Activated CD8-positive, alpha-beta T cell treated with anti-CD3 and anti-CD28 coated beads for 36 hours (primary cell): ENCODE results near the gene SORCS2. TPM values are rescaled to one million over a fixed set of nuclear protein-coding genes. Genes with fewer than 3 reads are reported as not detected.

Experiments
- ATAC-seq: fragments of 200-7000 bp; cut with Tn5 transposase; one replicate; pipeline ENCODE4 v1.10.0; 2021; ENCODE audit warnings: mild to moderate bottlenecking, moderate library complexity
- CTCF ChIA-PET: fragments of 350-600 bp; sonication (Branson Sonifier 250); formaldehyde crosslinking; loops from one replicate; lab custom pipeline; 2021; ENCODE audit warnings: antibody characterized with exemption; lab: Charles Lee
- POLR2A ChIA-PET: fragments of 350-600 bp; sonication (Branson Sonifier 250); formaldehyde crosslinking; loops from one replicate; lab custom pipeline; 2021; ENCODE audit warnings: antibody characterized with exemption; lab: Charles Lee
- DNase-seq: peaks from one replicate; pipeline ENCODE4 v3.0.0-alpha.2; 2020
- H3K27ac Mint-ChIP-seq: one replicate; pipeline ENCODE4 v1.8.0; 2021; ENCODE audit warnings: mild to moderate bottlenecking, mixed read lengths
- H3K27me3 Mint-ChIP-seq: one replicate; pipeline ENCODE4 v1.8.0; 2021; ENCODE audit warnings: mixed read lengths
- H3K36me3 Mint-ChIP-seq: one replicate; pipeline ENCODE4 v1.8.0; 2021; ENCODE audit warnings: low read depth, mixed read lengths
- H3K4me1 Mint-ChIP-seq: one replicate; pipeline ENCODE4 v1.8.0; 2021; ENCODE audit warnings: low read depth, mixed read lengths
- H3K4me3 Mint-ChIP-seq: one replicate; pipeline ENCODE4 v1.8.0; 2021; ENCODE audit warnings: mild to moderate bottlenecking, moderate library complexity, mixed read lengths
- H3K9me3 Mint-ChIP-seq: one replicate; pipeline ENCODE4 v1.8.0; 2021; ENCODE audit warnings: mixed read lengths
- intact Hi-C: fragments of 100-400 bp; cut with micrococcal nuclease; formaldehyde crosslinking; loops from one replicate; pipeline ENCODE4 v1.10.0; 2022
- total RNA-seq, 2 experiments: library from RNA; stranded (reverse); gene quantifications; one replicate each; pipeline ENCODE4 v1.2.3, GENCODE V29; 2021
- TF ChIP-seq, protein P1 (sequence below): fragments of 200-600 bp; IDR thresholded peaks from one replicate; pipeline ENCODE4 v1.8.0; 2022; ENCODE audit warnings: antibody characterized with exemption, mild to moderate bottlenecking

SORCS2 gene
- total RNA-seq, 2 experiments from 2014 or later, result 0.05 TPM; not detected in 1

- POLR2A ChIA-PET, result no interaction called here
- no peaks in the 10 kb centered on the region for H3K4me1 Mint-ChIP-seq
- H3K36me3 Mint-ChIP-seq, result no peaks in the 10 kb centered on the region
- TF ChIP-seq, protein P1, sequence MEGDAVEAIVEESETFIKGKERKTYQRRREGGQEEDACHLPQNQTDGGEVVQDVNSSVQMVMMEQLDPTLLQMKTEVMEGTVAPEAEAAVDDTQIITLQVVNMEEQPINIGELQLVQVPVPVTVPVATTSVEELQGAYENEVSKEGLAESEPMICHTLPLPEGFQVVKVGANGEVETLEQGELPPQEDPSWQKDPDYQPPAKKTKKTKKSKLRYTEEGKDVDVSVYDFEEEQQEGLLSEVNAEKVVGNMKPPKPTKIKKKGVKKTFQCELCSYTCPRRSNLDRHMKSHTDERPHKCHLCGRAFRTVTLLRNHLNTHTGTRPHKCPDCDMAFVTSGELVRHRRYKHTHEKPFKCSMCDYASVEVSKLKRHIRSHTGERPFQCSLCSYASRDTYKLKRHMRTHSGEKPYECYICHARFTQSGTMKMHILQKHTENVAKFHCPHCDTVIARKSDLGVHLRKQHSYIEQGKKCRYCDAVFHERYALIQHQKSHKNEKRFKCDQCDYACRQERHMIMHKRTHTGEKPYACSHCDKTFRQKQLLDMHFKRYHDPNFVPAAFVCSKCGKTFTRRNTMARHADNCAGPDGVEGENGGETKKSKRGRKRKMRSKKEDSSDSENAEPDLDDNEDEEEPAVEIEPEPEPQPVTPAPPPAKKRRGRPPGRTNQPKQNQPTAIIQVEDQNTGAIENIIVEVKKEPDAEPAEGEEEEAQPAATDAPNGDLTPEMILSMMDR, result no peak
- DNase-seq (no peak), ATAC-seq (no peak)
- H3K27ac Mint-ChIP-seq, result no peak overlapping the region
- peaks cover 4% of the 10 kb centered on the region for H3K27me3 Mint-ChIP-seq
- CTCF ChIA-PET, result no interaction called here
- H3K4me3 Mint-ChIP-seq, result no peak overlapping the region
- no peaks in the 10 kb centered on the region for H3K9me3 Mint-ChIP-seq
- intact Hi-C loops, result no loop called here
These were observed 401.5 kb downstream of the SORCS2 start for GRCh38 chr4:7593646-7594412.

DNA sequence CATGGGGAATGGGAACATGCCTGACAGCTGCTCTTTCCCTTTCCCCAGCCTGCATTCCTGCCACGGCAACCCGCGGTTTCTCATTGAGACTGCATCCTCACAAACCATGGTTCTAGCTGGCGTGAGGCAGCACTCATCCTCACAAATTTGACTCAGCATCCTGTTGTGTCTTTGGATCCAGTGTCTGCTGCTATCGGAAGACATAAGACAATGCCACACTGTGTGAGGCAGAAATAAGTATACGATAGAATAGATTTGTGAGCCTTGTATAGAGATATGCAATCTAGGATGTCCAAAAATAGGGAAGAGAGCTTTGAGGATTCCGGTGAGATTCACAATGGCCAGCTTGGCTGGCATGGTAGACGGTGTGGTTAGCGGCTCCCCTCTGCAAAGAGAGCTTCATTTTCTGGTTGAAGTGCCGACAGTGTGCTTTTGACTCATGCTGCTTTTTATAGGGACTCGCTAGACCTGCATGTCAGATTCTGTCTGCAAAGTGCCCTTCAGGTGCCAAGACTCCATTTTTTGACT is 403.7 kb downstream of the SORCS2 start:
- TF ChIP-seq, protein P1, result no peak
- Mint-ChIP-seq H3K27ac (no peak overlapping the region), H3K4me1 (no peaks in the 10 kb centered on the region), H3K4me3 (no peak overlapping the region), H3K9me3 (no peaks in the 10 kb centered on the region), H3K36me3 (no peaks in the 10 kb centered on the region), H3K27me3 (peaks cover 1% of the 10 kb centered on the region)
- ATAC-seq, result no peak
- no peak for DNase-seq
- intact Hi-C loops, result no loop called here
- CTCF ChIA-PET, result no interaction called here
- POLR2A ChIA-PET, result no interaction called here

DNA sequence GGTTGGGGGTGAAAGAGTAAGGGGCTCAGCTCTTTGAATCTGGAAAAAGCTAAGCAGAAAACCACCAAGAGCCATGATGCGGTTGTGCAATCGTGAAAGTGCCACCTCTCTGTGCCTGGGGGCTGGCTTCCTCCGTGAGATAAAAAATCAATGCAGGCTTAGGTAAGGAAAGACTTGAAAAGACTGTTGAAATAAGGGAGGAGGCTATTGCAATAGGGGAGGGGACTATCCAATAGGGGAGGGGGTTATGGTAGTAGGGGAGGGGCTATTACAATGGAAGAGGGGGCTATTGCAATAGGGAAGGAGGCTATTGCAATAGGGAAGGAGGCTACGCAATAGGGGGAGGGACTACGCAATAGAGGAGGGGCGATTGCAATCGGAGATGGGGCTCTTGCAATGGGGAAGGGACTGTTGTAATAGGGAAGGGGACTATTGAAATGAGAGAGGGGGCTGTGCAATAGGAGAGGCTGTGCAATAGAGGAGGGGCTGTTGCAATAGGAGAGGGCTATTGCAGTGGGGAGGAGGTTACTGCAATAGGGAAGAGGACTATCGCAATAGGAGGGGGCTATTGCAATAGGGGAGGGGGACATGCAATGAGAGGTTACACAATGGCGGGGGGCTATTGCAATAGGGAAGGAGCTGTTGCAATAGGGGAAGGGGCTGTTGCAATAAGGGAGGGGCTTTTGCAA is 404.7 kb downstream of the SORCS2 start:
- CTCF ChIA-PET, result no interaction called here
- intact Hi-C loops, result no loop called here
- Mint-ChIP-seq H3K9me3 (no peaks in the 10 kb centered on the region), H3K36me3 (no peaks in the 10 kb centered on the region), H3K4me1 (no peaks in the 10 kb centered on the region), H3K4me3 (no peak overlapping the region), H3K27me3 (peaks cover 1% of the 10 kb centered on the region), H3K27ac (no peak overlapping the region)
- DNase-seq (no peak), ATAC-seq (no peak)
- TF ChIP-seq, protein P1, result no peak
- POLR2A ChIA-PET, result no interaction called here

- ChIA-PET POLR2A (no interaction called here), CTCF (no interaction called here)
- TF ChIP-seq, protein P1, result no peak
- Mint-ChIP-seq H3K36me3 (no peaks in the 10 kb centered on the region), H3K4me3 (no peak overlapping the region), H3K4me1 (no peaks in the 10 kb centered on the region), H3K9me3 (no peaks in the 10 kb centered on the region), H3K27ac (no peak overlapping the region), H3K27me3 (peaks cover 1% of the 10 kb centered on the region)
- no peak for ATAC-seq
- no peak for DNase-seq
- intact Hi-C loops, result no loop called here
These were observed 406.8 kb downstream of the SORCS2 start for GRCh38 chr4:7598939-7599790.
